DMS53 treated with DMSO at 0.1 percent for 48 hours (cell line): Measurements from ENCODE around the gene ARFGAP1.

Experiments
- DNase-seq: peaks from one replicate; lab custom pipeline; 2025; ENCODE audit not compliant: unreplicated experiment; lab: John Stamatoyannopoulos, UW

Gene ARFGAP1

DNA sequence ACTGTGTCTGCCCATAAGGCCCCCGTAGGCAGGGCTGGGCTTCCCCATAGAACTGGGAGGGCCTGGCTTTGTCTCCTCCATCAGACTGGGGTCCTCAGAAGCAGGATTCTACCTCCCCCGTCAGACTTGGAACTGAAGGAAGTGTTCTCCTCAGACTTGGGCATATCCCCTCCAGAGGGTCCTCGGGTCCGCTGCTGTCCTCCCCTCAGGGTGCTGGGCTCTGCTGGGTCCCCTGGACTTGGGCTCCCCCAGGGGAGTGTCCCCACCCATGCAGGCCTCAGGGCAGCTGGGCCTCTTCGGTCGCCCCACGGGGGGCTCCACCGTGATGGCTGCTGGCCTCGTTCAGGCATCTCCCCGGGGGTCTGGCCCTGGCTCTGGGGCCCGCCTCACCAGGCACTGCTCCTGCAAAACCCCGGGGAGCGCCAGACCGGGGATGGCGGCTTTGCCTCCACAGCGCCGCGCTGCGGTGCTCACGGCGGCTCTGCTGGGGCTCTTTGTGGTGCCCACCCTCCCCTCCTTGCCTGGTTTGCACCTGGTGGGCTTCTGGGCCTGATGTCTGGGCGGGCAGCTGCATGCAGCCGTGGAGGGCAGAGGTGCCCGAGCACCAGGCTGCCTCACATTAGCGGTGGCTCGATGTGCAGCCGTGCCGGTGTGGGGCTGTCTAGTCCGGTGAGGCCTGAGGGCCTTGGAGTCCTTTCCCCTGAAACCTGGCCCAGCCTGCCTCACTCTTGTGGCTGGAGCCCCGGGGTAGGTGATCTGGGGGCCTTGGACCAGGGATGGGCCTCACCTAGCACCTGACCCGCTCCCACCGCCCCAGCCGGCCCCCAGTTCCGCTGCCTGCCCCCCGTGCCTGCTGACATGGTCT, 34.3 kb downstream of the ARFGAP1 start:
- no peak for DNase-seq

DNA sequence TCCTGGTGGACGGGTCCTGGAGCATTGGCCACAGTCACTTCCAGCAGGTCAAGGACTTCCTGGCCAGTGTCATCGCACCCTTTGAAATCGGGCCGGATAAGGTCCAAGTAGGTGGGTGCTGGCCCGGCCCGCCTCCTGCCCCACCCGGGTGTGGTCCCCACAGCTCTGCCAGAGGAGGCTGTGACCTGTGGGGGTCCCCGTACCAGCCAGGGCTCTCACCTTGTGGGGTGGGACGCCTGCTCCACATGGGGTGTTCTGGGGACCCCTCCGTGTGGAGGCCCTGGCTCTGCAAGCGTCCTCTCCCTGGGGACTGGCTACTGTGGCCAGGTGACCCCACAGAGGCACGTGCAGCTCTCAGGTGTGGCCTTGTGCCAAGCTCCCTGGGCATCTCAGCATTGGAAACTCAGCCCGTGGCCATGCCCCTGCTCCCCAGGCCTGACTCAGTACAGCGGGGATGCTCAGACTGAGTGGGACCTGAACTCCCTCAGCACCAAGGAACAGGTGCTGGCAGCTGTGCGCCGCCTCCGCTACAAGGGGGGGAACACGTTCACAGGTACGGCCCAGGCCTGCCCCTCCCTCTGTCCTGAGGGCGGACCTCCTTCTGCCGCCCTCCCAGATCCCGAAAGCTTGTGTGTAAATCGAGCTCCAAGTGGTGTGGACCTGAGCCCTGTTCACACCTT, 35.1 kb downstream of the ARFGAP1 start:
- no peak for DNase-seq

DNA sequence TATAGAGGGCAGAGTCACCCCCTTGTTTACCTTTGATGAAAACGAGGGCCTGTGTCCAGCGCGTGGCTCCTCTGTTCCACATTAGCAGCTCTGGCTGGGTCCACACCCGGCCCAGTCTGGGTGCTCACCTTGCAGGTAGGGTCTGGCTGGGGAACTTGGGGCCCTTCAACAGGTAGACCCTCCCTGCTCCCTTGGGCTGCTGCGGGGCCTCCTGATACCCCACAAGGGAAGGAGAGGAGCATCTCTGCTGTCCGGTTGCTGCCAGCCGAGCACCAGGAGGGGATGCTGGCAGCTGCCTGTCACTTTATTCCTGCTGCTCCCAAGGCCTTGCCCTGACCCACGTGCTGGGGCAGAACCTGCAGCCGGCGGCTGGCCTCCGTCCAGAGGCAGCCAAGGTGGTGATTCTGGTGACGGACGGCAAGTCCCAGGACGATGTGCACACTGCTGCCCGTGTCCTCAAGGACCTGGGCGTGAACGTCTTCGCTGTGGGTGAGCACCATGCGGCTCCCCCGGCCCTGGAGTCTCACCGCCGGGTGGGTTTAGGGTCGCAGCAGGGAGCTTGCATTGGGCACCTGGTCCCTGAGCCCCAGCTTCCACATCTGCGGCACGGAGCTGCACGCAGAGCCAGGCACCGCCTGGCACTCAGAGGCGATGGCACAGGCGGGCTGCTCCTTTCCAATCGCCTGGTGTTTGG, 35.8 kb downstream of the ARFGAP1 start:
- no peak for DNase-seq

DNA sequence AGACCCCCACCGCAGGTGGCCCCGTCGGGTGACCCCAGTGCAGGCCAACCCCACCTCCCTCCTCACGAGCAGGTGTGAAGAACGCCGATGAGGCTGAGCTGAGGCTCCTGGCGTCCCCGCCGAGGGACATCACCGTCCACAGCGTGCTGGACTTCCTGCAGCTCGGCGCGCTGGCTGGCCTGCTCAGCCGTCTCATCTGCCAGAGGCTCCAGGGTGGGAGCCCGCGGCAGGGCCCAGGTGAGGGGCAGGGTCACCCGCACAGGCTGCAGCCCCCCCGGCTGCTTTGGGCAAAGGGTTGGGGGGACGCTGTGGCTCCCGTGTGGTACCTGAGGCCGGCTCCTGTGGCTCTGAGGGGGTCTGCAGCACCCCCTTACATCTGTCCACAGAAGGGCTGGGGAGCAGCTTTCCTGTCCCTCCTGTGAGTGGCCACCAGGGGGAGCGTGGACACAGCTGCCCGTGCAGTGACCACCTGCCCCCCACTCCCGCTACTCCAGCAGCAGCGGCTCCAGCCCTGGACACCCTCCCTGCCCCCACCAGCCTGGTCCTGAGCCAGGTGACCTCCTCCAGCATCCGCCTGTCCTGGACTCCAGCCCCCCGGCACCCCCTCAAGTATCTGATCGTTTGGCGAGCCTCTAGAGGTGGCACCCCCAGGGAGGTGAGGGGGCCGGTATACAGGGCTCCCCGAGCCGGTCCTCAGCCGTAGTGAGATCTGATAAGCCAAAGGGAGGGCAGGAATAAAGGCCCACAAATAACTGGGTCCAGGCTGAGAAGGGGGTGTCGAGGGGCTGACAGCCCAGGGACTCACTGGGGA, 36.9 kb downstream of the ARFGAP1 start:
- peak; percentile 7 for DNase-seq

DNA sequence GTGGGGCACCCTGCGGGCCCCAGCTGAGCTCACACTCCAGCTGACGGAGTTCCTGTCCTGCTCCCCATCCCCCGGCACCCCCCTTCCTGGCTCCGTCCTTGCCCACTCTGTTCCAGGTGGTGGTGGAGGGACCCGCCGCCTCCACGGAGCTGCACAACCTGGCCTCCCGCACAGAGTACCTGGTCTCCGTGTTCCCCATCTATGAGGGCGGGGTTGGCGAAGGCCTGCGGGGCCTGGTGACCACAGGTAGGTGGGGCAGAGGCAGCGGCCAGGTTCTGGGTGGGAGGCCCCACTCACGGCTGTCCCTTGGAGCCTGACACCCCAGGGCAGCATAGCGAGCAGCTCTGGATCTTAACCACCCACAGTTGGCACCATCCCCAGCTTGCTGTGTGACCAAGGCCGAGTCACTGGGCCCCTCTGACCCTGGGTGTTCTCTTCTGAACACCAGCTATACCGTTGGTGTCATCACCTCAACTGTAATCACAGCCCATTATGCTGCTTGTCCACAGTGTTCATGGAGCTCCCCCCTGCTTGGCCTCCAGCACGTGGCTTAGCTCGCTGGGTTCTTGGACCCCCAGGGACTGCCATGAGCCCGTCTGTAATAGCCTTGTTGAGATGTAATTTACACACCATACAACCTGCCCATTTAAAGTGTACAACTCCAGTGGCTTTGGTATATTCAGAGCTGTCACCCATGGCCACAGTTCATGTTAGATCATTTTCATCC, 37.8 kb downstream of the ARFGAP1 start:
- no peak for DNase-seq

DNA sequence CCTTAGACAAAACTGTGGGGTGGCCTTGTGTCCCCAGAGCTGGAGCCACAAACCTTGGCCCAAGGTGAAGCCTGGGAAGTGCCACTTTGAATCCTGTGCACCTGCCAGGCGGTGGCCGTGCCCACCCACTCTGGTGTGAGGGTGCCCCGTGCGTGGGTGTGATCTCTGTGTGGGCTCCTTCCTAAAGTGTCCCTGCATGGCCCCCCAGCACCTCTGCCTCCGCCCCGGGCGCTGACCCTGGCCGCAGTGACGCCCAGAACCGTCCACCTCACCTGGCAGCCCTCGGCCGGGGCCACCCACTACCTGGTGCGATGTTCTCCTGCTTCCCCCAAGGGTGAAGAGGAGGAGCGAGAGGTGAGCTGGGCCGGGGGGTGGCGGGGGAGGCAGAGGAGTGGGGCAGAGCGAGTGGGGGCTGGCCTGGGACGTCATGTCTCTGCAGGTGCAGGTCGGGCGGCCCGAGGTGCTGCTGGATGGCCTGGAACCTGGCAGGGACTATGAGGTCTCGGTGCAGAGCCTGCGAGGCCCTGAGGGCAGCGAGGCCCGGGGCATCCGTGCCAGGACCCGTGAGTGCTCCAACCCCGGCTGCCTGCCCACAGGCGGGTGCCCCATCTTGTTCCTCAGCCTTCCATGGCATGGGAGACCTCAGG, 38.7 kb downstream of the ARFGAP1 start:
- DNase-seq: no peak

DNA sequence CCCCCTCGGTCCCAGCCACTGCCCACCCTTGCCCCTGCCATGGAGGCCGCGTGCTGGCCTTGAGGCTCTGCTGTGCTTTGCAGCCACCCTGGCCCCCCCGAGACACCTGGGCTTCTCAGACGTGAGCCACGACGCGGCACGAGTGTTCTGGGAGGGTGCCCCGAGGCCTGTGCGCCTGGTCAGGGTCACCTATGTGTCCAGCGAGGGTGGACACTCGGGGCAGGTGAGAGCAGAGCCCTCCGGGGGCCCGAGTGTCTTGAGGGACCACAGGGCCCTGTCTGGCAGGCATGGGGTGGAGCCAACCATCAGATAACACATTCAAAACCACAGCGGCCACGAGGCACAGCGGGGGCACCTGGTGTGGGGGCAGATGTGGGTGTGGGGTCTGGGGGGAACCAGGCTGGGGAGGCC, 39.2 kb downstream of the ARFGAP1 start:
- no peak for DNase-seq

DNA sequence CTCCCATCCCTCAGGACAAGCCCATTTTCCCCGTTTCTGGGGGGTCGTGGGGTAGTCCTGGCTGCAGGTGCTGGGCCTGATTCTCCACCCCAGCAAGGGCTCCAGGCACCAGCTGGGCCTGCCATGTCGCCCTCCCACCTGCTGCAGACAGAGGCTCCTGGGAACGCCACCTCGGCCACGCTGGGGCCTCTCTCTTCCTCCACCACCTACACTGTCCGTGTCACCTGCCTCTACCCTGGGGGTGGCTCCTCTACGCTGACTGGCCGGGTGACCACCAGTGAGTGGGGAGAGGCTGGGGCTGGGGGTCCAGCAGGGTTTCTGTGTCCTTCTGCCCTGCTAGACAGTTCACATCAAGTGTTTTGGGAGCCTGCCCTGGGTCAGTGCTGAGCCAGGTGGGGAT, 39.7 kb downstream of the ARFGAP1 start:
- DNase-seq: no peak

DNA sequence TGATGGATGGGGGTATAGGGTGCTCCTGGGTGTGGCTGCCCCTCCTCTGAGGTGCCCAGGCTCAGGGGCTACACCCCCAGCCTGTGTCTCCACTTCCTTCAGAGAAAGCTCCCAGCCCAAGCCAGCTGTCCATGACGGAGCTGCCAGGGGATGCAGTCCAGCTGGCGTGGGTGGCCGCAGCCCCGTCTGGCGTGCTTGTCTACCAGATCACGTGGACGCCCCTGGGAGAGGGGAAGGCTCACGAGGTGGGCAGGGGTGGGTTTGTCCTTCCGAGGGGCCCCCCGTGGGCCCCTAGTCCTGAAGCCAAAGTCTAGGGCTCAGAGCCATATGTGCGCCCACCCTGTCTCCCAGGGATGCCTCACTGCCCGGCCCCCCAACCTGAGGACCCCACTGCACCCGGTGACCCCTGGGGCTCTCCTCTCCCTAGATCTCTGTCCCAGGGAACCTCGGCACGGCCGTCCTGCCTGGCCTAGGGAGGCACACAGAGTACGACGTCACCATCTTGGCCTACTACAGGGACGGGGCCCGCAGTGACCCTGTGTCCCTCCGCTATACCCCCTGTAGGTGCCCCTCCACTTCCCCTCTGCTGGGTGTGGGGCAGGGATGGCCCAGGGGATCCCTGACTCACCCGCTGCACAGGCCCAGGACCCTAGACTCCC, 40.2 kb downstream of the ARFGAP1 start:
- DNase-seq: no peak

DNA sequence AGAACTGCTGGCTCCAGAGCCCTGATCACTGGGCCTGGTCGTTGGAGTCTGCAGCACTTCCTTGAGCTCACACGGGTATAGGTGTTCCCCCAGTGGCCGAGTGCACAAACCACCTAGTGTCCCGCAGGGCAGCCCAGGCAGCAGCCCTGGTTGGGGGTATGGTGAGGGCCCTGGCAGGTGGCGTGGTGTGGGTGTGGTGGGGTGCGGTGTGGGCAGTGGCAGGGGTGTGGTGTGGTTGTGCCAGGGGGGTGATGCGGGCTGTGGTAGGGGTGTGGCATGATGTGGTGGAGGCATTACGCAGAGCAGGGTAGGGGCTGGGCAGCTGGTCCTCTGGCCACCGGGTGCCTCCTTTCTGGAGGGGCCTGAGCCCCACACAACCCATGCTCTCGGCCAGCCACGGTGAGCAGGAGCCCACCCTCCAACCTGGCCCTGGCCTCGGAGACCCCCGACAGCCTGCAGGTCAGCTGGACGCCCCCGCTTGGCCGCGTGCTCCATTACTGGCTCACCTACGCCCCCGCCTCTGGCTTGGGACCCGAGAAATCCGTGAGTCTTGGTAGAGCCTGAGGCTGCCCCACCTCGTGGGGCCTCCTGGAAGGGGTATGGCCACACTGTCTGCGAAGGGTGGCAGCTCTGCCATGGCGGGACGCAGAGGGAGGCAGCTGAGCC, 40.9 kb downstream of the ARFGAP1 start:
- DNase-seq: no peak

DNA sequence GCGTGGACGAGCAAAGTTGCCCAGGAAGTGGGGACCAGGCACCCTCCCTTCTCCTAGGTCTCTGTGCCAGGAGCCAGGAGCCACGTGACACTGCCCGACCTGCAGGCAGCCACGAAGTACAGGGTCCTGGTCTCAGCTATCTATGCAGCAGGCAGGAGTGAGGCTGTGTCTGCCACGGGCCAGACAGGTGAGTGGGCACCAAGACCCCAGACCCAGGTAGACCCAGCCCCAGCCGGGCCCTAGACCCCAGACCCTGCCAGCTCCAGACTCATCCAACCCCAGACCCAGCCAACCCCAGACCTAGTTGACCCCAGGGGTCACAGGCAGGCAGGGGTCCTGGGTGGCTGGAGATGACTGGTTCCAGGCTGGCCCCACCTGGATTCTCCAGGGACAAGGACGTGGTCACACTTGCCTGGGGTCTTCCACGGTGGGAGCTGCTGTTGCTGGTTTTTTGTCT, 41.4 kb downstream of the ARFGAP1 start:
- DNase-seq: no peak

DNA sequence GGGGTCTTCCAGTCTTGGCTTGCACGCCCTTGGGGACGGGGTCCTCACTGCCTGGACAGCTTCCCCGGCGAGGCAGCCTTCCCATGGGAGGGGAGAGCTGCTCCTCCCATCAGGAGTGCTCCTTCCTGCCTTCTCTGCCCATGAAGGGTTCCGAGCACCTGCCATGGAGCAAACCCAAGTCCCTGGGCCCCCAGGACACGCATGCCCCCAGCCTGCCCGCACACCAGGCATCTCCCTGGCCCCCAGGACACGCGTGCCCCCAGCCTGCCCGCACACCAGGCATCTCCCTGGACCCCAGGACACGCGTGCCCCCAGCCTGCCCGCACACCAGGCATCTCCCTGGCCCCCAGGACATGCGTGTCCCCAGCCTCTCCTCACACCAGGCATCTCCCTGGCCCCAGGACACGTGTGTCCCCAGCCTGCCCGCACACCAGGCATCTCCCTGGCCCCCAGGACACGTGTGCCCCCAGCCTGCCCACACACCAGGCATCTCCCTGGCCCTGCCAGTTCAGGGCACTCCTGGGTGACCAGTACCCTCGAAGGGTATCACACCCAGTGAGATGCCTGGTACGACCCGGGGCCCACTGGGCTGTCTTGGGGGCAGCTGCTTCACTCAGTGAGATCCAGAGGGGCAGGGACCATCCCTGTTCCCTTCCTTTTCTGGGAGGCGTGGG, 42.1 kb downstream of the ARFGAP1 start:
- no peak for DNase-seq

DNA sequence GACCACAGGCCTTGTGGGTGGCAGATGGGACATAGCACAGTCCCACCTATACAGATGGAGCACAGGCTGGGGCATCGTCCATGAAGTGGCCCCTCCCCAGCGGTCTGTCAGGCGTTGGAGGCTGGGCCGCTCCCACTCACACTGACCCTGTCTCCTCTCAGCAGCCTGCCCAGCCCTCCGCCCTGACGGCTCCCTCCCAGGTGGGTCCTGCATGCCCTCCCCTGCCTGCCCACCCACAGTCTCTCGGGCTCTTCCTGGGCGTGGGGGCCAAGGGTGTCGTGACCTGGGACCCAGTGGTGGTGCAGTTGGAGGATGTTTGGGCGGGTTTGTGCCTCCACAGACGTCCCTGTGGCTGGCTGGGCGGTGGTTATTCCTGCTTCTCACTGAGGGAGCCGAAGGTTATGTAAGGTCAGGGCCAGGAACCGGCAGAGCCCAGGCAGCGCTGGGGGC, 42.7 kb downstream of the ARFGAP1 start:
- DNase-seq: no peak

DNA sequence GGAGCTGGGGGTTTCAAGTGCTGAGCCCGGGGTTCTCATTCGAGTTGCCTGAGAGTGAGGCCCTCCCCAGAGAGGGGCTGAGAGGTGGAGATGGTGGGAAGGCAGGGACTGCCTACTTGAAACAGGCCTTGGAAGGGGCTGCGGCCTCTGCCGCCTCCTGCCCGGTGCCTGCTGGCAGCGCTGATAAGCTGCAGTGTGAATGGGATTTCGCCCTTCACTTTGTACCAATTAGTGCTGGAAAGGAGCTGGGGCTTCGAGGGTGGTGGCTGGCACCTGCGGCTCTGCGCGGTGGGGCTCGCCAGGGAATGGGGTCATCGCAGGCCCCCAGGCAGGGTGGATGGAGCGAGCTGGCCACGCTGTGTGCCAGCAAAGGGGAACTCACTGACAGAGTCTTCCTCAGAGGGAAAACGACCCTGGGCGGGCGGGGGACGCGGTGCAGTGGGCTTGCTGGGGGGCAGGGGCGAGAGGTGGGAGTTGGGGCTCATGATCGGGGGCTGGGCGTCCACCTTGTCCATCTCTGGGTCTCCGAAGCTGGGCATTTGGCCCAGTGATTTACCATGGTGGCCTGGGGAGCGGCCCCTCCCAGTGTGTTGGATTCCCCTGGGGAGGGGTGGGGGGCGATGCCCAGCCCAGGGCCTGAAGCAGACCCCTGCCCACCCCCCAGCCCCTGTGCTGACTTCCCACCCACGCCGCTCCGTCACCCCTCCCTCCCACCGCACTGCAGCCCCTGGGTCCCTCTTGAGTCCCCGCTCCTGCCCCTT, 43.3 kb downstream of the ARFGAP1 start:
- no peak for DNase-seq

DNA sequence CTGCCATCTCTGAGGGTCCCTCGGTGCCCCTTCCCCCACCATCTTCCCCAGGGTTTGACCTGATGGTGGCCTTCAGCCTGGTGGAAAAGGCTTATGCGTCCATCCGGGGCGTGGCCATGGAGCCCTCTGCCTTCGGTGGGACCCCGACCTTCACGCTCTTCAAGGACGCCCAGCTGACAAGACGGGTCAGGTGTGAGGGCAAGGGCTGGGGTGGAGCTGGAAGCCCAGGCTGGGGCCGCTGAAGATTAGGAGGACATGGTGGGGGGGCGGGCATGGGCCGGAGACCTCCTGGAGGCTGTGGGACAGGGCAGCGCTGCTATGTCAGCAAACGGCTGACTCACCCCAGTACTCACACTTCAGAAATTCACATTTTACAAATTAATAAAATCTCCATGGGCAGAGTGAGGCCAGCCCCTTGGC, 43.9 kb downstream of the ARFGAP1 start:
- DNase-seq: no peak

DNA sequence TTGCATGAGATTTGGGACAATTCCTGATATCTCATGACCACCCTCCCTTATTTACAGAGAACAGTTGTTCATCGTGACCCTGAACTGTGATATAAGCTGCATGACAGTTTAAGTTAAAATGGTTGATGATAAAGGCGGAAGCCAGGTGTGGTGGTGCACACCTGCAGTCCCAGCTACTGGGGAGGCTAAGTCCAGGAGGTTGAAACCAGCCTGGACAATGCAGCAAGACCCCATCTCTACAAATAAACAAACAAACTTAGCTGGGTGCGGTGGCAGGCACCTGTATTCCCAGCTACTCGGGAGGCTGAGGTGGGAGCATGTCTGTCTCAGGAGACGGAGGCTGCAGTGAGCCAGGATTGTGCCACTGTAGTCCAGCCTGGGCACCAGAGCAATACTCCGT, 44.4 kb downstream of the ARFGAP1 start:
- DNase-seq: no peak

DNA sequence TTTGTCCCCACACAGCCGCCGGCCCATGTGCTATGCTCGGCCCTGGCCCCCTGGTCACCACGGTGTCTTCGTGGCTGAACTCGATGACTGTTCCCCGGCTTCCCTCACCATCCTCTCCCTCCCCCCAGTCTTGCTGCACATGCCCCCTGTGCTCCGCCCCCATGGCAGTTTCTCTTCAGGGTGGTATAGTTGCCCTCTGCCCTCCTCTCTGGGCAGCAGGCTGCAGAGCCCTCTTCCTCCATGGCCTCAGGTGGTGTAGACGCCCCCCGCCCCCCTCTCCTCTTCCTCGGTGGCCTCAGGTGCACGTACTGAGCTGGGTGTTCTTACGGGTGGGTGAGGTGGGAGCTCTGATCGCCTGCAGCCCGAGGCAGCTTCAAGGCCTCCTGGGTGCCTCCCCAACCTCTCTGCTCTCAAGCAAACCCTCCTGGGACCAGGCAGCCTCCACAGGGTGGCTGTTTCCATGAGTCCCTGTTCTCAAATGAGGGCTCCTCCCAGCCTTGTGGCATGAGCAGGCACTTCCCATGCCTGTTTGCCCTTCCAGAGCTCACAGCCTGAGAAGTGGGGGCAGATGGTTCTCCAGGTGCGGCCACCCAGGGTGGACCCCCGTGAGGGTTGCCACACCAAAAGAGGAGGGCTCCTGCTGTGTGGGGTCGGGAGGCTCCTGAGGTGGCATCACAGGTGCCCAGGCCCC, 45.1 kb downstream of the ARFGAP1 start:
- DNase-seq: no peak
